OCI-LY7 (cell line): Measurements from ENCODE around the gene WDCP.

ENCODE experiments used
- CTCF ChIP-seq: fragments of 200-600 bp; sonication (generic); conservative IDR thresholded peaks from 2 replicates; pipeline ENCODE4 v1.5.1; 2014; ENCODE audit warnings: mild to moderate bottlenecking, antibody characterized with exemption, low read length, moderate library complexity, mixed read lengths
- EZH2phosphoT487 ChIP-seq: fragments of 200-600 bp; sonication (generic); IDR thresholded peaks from 2 replicates; pipeline ENCODE4 v1.6.1; 2018; ENCODE audit warnings: low read depth, borderline replicate concordance, mild to moderate bottlenecking, mixed run types, antibody characterized with exemption, low read length, moderate library complexity, mixed read lengths

DNA sequence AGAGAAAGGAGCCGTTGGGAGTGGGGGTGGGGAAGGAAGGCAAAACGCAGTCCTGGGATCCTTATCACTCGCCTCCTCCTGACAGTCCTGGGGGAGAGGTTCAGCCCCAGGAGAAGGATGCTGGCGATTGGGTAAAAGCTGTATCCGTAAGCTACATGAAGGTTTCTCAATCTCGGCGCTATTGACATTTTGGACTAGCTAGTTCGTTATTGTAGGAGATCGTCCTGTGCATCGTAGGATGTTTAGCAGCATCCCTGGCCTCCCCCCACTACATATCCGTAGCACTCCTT lies 38.0 kb upstream of the WDCP start:
- TF ChIP-seq CTCF: no peak
- no peak for TF ChIP-seq EZH2phosphoT487
